H1 (cell line): Measurements from ENCODE around the gene ZNF888.

Experiments used
- ATF2 ChIP-seq: IDR thresholded peaks from 2 replicates; pipeline ENCODE4 v1.6.1; 2012; ENCODE audit warnings: low read length, inconsistent platforms
- ATF3 ChIP-seq: IDR thresholded peaks from 2 replicates; pipeline ENCODE4 v1.6.1; 2011; ENCODE audit warnings: low read depth, mild to moderate bottlenecking, low read length; ENCODE audit not compliant: insufficient read depth
- CREB1 ChIP-seq: IDR thresholded peaks from 2 replicates; pipeline ENCODE4 v1.6.1; 2012; ENCODE audit warnings: inconsistent platforms
- CTBP2 ChIP-seq: IDR thresholded peaks from 2 replicates; pipeline ENCODE4 v1.7.0; 2011; ENCODE audit warnings: borderline replicate concordance, mild to moderate bottlenecking, moderate library complexity, mixed read lengths, low read length; ENCODE audit not compliant: insufficient read depth, insufficient read length
- CTCF ChIP-seq, 3 experiments: IDR thresholded peaks; 1 replicate in 2 of 3; 2 replicates in 1 of 3; pipeline versions ENCODE4 v1.5.1 to v1.6.1; 2011; ENCODE audit warnings: low read length in 3 of 3, mild to moderate bottlenecking in 3 of 3, inconsistent platforms in 2 of 3, low read depth in 1 of 3, moderate library complexity in 1 of 3; ENCODE audit not compliant: insufficient read depth in 1 of 3; ENCODE audit errors: control extremely low read depth in 1 of 3
- EP300 ChIP-seq, 2 experiments: IDR thresholded peaks; 1 replicate in 1 of 2; 2 replicates in 1 of 2; pipeline ENCODE4 v1.6.1; 2011 to 2012; ENCODE audit warnings: low read depth in 2 of 2, low read length in 2 of 2, mild to moderate bottlenecking in 2 of 2, borderline replicate concordance in 1 of 2, inconsistent platforms in 1 of 2, moderate library complexity in 1 of 2
- EZH2 ChIP-seq: fragments of 200-600 bp; sonication (generic); IDR thresholded peaks from 2 replicates; pipeline ENCODE4 v1.7.1; 2012; ENCODE audit warnings: low read depth, mild to moderate bottlenecking, moderate library complexity, low read length, inconsistent platforms; ENCODE audit not compliant: severe bottlenecking
- HDAC2 ChIP-seq, 2 experiments: fragments of 300-600 bp in 1 of 2; sonication (generic) in 1 of 2; IDR thresholded peaks; 2 replicates each; pipeline ENCODE4 v1.6.1; 2011 to 2012; ENCODE audit warnings: low read depth in 2 of 2, low read length in 2 of 2, mild to moderate bottlenecking in 2 of 2, moderate library complexity in 2 of 2, borderline replicate concordance in 1 of 2, inconsistent platforms in 1 of 2
- MAX ChIP-seq: IDR thresholded peaks from 2 replicates; pipeline ENCODE4 v1.6.1; 2012; ENCODE audit warnings: inconsistent platforms
- POLR2A ChIP-seq, 2 experiments: IDR thresholded peaks; 1 replicate in 1 of 2; 2 replicates in 1 of 2; pipeline ENCODE4 v1.6.1; 2011; ENCODE audit warnings: low read depth in 2 of 2, low read length in 2 of 2, mild to moderate bottlenecking in 2 of 2; ENCODE audit errors: control extremely low read depth in 1 of 2
- POLR2AphosphoS5 ChIP-seq: IDR thresholded peaks from 2 replicates; pipeline ENCODE4 v1.6.1; 2011; ENCODE audit warnings: low read depth, low read length
- RAD21 ChIP-seq, 2 experiments: IDR thresholded peaks in 1 of 2; conservative IDR thresholded peaks in 1 of 2; 2 replicates each; pipeline ENCODE4 v1.6.1; 2011; ENCODE audit warnings: low read depth in 2 of 2, low read length in 2 of 2, improper control_type of control experiment in 1 of 2, inconsistent platforms in 1 of 2, mild to moderate bottlenecking in 1 of 2, moderate library complexity in 1 of 2
- TAF1 ChIP-seq: IDR thresholded peaks from 2 replicates; pipeline ENCODE4 v1.6.1; 2011; ENCODE audit warnings: mild to moderate bottlenecking, low read depth, low read length
- TCF12 ChIP-seq: IDR thresholded peaks from 2 replicates; pipeline ENCODE4 v1.6.1; 2011; ENCODE audit warnings: low read depth, mild to moderate bottlenecking, low read length

- TF ChIP-seq POLR2AphosphoS5 (peak; percentile 33; the same call in 1 of the 2 replicates), CTCF (IDR thresholded peaks at IDR 0.05; ENCODE audit: control extremely low read depth in 1 of 3, insufficient read depth in 1 of 3, low read depth in 1 of 3, low read length in 3 of 3) (no peak), EP300 (IDR thresholded peaks at IDR 0.05; ENCODE audit: borderline replicate concordance in 1 of 2, low read depth in 2 of 2, low read length in 2 of 2) (no peak), POLR2A (IDR thresholded peaks at IDR 0.05; ENCODE audit: control extremely low read depth in 1 of 2, low read depth in 2 of 2, low read length in 2 of 2) (peak; percentile 52 to 62; a peak in 2 of 3 replicates), MAX (no peak), CTBP2 (no peak), HDAC2 (IDR thresholded peaks at IDR 0.05; ENCODE audit: borderline replicate concordance in 1 of 2, low read depth in 2 of 2, low read length in 2 of 2) (no peak), ATF2 (no peak), ATF3 (no peak), RAD21 (IDR thresholded peaks at IDR 0.05 in 1 of 2, conservative IDR thresholded peaks at IDR 0.05 in 1 of 2; ENCODE audit: low read depth in 2 of 2, low read length in 2 of 2) (0 out of 4 replicates have a peak, but pooled peaks of 1 of the 2 experiments have one; percentile 0), TAF1 (peak; percentile 36; the same call in 1 of the 2 replicates), TCF12 (no peak), EZH2 (no peak), CREB1 (no peak; the same call in 1 of the 2 replicates)
Measured at GRCh38 chr19:52922841-52923777, at the start of gene ZNF888.
